Stomach smooth muscle (tissue), 2 donors: ENCODE measurements around the gene ZNF619.

Experiments used
- H3K27ac ChIP-seq: one replicate; pipeline ENCODE4 v1.7.0; 2013; ENCODE audit warnings: mild to moderate bottlenecking, low read length, inconsistent platforms
- H3K27me3 ChIP-seq, 2 donors: one replicate each; pipeline ENCODE4 v1.7.0; 2013; ENCODE audit warnings: low read length in 2 of 2; ENCODE audit not compliant: insufficient read depth in 2 of 2, control insufficient read depth in 1 of 2
- H3K36me3 ChIP-seq, 2 donors: one replicate each; pipeline ENCODE4 v1.7.0; 2013; ENCODE audit warnings: low read length in 2 of 2; ENCODE audit not compliant: control insufficient read depth in 2 of 2, insufficient read depth in 2 of 2
- H3K4me1 ChIP-seq: one replicate; pipeline ENCODE4 v1.7.0; 2013; ENCODE audit warnings: low read length; ENCODE audit not compliant: control insufficient read depth, insufficient read depth
- H3K4me3 ChIP-seq, 2 donors: one replicate each; pipeline ENCODE4 v1.7.0; 2013; ENCODE audit warnings: low read length in 2 of 2
- H3K9ac ChIP-seq, 2 donors: one replicate each; pipeline ENCODE4 v1.7.0; 2013; ENCODE audit warnings: low read length in 2 of 2, mild to moderate bottlenecking in 1 of 2
- H3K9me3 ChIP-seq, 2 donors: one replicate each; pipeline ENCODE4 v1.7.0; 2013; ENCODE audit warnings: low read length in 2 of 2; ENCODE audit not compliant: control insufficient read depth in 2 of 2
- donor health status: healthy.
- donor health status: Pancreatic carcinoma.

The ZNF619 gene

GRCh38 chr3:40476478-40477470, at the start of gene ZNF619:
Gene ZNF619 (plus strand): TSS chr3:40477122. CDS start chr3:40477980, 858 bp downstream.
- H3K36me3 ChIP-seq = peaks cover 8 to 16% of the 10 kb centered on the region in 2 donors
- peaks cover 8% of the 10 kb centered on the region for H3K4me1 ChIP-seq
- H3K27me3 ChIP-seq = no peaks in the 10 kb centered on the region
- H3K9ac ChIP-seq = peak within 1 kb of the TSS; percentile 63 to 90
- peak within 1 kb of the TSS; percentile 11 for H3K27ac ChIP-seq
- no peaks in the 10 kb centered on the region for H3K9me3 ChIP-seq
- H3K4me3 ChIP-seq = peak within 1 kb of the TSS; percentile 71 to 94

DNA sequence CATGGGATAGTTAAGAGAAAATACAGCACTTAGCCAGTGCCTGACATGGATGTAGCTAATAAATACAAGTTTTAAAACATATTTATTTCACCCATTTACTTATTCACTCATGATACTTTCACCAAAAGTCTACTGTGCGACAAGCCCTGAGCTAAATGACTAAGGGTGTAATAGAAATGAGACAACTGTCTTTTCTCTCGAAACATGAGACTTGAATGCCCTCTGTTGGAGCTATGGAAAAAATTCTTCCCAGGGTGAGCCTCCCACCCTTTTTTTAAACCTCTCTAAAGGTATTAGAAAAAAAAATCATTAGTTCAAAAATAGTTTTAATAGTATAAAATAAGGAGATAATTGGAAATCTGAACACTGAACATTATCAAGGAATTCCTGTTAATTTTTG, 44.1 kb upstream of the ZNF619 start:
- Histone ChIP-seq H3K9me3 (no peaks in the 10 kb centered on the region), H3K4me3 (no peak overlapping the region), H3K27me3 (no peaks in the 10 kb centered on the region), H3K36me3 (peaks cover 0 to 5% of the 10 kb centered on the region in 2 donors), H3K9ac (no peak overlapping the region), H3K27ac (no peak overlapping the region), H3K4me1 (no peaks in the 10 kb centered on the region)

- Histone ChIP-seq H3K36me3 (peaks cover 0 to 2% of the 10 kb centered on the region in 2 donors), H3K4me3 (no peak overlapping the region)
Observed at GRCh38 chr3:40437889-40438288, 39.0 kb upstream of the ZNF619 start.

DNA sequence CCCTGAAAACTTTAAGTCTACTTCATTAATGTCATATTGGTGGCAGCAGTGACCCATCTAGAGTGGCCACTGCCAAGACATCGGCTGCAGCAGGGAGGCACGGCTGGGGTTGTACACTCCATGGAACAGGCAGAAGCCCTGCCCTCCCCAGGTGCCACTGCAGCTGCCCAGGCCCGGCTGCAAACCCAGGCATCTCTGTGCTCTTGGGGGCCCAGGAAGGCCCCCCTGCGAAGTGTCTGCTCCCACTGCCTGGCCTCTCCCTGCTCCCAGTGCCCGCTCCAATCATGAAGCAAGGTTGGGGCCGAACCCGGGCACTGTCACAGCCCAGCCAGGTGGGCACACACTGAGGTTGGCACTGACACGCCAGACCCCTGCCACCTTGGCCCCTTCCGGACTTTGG, 31.9 kb upstream of the ZNF619 start:
- no peaks in the 10 kb centered on the region for H3K9me3 ChIP-seq
- no peak overlapping the region for H3K9ac ChIP-seq
- no peaks in the 10 kb centered on the region for H3K4me1 ChIP-seq
- H3K36me3 ChIP-seq = peaks cover 0 to 10% of the 10 kb centered on the region in 2 donors
- no peaks in the 10 kb centered on the region for H3K27me3 ChIP-seq
- no peak overlapping the region for H3K27ac ChIP-seq
- no peak overlapping the region for H3K4me3 ChIP-seq

More at GRCh38 chr3:40437889-40438288, 39.0 kb upstream of the ZNF619 start:
- Histone ChIP-seq H3K9me3 (no peaks in the 10 kb centered on the region), H3K9ac (no peak overlapping the region), H3K27ac (no peak overlapping the region), H3K27me3 (no peaks in the 10 kb centered on the region), H3K4me1 (no peaks in the 10 kb centered on the region)

- Histone ChIP-seq H3K4me1 (no peaks in the 10 kb centered on the region), H3K9ac (no peak overlapping the region), H3K36me3 (peaks cover 0 to 15% of the 10 kb centered on the region in 2 donors), H3K4me3 (no peak overlapping the region), H3K27me3 (no peaks in the 10 kb centered on the region), H3K27ac (no peak overlapping the region), H3K9me3 (no peaks in the 10 kb centered on the region)
Observed at GRCh38 chr3:40445880-40446279, 31.0 kb upstream of the ZNF619 start.

DNA sequence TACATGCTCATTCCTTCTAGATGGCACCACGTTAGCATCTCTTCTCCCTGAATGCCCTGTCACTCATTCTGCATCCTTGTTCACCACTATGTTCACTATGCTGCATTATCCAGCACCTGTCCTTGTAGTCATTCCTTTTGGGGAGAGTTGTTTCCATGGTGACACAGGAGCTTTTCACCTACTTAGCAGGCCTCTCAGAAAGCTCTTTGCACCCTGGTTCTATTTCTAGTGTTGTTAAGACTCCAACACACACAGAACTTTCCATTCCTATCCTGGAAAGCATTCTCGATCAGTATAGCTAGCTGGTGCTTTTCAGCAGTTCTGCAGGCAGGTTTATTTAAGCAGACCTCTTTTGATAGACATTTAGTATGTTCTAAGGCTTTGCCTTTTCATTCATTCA, 26.5 kb upstream of the ZNF619 start:
- Histone ChIP-seq H3K36me3 (peaks cover 0 to 18% of the 10 kb centered on the region in 2 donors), H3K4me3 (no peak overlapping the region), H3K9ac (no peak overlapping the region), H3K27me3 (no peaks in the 10 kb centered on the region), H3K27ac (no peak overlapping the region), H3K4me1 (peaks cover 14% of the 10 kb centered on the region), H3K9me3 (no peaks in the 10 kb centered on the region)

DNA sequence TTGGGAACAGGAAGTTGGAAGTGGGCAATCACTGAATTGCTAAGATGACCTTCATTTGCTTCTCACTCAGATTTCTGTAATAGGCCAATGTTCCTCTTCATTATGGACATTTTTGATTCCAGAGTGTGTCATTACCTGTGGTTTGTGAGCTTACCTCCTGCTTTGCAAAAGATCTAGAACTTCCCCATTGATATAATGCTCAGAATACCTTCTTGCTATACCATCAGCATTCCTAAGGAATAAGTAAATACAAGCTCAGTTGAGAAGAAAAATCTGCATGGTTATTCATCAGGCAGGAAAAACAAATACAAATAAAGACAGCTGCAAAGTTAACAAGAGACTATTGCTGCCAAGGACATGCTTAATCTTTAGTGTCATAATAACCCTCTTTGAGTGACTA, 25.4 kb upstream of the ZNF619 start:
- no peaks in the 10 kb centered on the region for H3K9me3 ChIP-seq
- H3K4me3 ChIP-seq = no peak overlapping the region
- no peak overlapping the region for H3K27ac ChIP-seq
- no peak overlapping the region for H3K9ac ChIP-seq
- H3K4me1 ChIP-seq = peaks cover 14% of the 10 kb centered on the region
- peaks cover 0 to 11% of the 10 kb centered on the region in 2 donors for H3K36me3 ChIP-seq
- H3K27me3 ChIP-seq = no peaks in the 10 kb centered on the region

DNA sequence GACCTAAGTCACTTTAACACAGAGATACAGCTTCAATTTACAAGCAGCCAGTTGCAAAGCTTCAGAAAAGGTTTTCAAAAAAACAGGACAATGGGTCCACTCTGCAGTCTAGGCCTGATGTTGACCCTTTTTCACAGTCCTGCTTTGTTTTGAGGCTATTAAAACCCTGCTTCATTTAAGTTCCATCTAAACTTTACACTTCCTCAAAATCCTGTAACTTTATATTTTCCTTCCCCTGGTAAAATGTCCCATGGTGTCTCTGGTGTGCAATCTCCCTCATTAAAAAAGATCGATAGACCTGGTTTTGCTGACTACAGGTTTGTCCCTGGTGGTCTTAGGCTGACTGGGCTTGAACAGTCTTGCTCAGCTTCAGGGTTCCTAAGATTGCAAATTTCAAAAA, 24.9 kb upstream of the ZNF619 start:
- peak overlapping the region; percentile 93 to 97 for H3K9ac ChIP-seq
- peak overlapping the region; percentile 97 for H3K27ac ChIP-seq
- H3K9me3 ChIP-seq = no peaks in the 10 kb centered on the region
- H3K4me1 ChIP-seq = peaks cover 14% of the 10 kb centered on the region
- peak overlapping the region; percentile 87 to 97 for H3K4me3 ChIP-seq
- H3K27me3 ChIP-seq = no peaks in the 10 kb centered on the region
- peaks cover 0 to 11% of the 10 kb centered on the region in 2 donors for H3K36me3 ChIP-seq

DNA sequence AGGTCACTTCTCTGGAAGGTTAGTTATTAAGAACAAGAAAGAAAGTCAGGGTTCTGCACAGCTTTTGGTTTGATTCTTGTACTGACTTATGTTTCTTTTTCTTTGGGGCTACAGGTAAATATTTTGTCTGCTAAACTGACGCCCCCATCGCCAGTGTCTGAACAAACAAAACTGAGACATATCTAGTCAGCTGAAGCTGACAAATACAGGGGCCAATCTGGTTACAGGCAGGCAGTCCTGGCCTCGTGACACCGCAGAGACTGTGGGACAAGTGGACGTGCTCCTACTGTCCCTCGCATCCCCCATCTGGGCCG, 24.4 kb upstream of the ZNF619 start:
- Histone ChIP-seq H3K9me3 (no peaks in the 10 kb centered on the region), H3K36me3 (peaks cover 0 to 11% of the 10 kb centered on the region in 2 donors)

DNA sequence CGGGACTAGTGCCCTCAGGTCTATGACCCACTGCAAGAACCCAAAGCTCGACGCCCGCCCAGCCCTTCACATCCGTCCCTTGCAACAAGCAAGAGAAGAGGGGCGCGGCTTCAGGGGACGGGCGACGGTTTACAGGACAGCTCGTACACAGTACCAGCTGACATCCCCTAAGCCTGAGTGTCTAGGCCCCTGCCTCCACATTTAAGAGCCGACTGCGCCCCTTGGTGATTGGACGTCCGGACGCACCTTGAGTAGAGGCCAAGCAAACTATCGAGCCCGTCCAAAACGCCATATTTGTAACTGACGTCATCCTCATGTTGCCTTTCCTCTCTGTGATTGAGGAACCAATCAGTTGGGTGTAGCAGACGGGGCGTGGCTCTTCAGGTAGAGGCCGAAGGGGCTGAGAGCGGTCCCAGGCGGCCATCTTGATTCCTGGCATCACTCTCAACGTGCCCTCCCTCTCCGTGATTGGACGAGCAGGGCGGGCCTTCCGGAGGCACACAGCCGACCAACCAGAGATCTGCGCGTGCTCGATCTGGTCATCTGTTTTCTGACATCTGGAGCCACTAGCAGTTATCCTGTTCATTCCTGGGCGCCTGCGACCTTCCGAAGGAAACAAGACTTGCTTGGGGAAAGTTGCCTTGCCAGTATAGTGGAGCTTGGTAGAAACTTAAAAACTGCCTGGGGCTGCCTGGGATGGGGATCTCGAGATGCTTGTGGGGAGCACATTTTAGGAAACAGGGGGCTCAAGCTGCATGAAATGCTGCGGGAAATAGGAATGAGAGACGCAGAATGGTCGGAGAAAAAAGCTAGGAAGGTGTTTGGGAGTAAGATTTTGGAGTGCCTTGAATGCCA, 23.8 kb upstream of the ZNF619 start:
- Histone ChIP-seq H3K36me3 (peaks cover 2 to 11% of the 10 kb centered on the region in 2 donors), H3K9ac (peak overlapping the region; percentile 93 to 97), H3K4me1 (peaks cover 18% of the 10 kb centered on the region), H3K4me3 (peak overlapping the region; percentile 87 to 97), H3K9me3 (no peaks in the 10 kb centered on the region), H3K27ac (peak overlapping the region; percentile 97), H3K27me3 (no peaks in the 10 kb centered on the region)

More for the DNA sequence above, 24.4 kb upstream of the ZNF619 start:
- Histone ChIP-seq H3K4me1 (peaks cover 14% of the 10 kb centered on the region), H3K27ac (peak overlapping the region; percentile 97), H3K27me3 (no peaks in the 10 kb centered on the region), H3K4me3 (peak overlapping the region; percentile 87 to 97), H3K9ac (peak overlapping the region; percentile 93 to 97)
